ENCODE measurements around the gene GPSM3.

DNA sequence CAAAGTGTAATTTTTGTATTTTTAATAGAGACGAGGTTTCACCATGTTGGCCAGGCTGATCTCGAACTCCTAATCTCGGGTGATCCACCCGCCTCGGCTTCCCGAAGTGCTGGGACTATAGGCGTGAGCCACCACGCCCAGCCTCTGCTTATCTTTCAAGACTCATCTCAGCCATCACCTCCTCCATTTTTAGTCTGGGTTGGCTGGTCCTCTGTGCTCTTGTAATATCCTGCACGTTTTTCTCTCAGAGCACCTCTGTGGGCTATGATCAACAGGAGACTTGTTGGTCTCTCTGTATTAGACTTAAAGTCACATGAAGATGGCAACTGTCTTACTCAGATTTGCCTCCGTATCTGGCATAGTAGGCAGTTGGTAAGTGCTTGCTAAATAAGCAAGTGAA is 23.8 kb upstream of the GPSM3 start:
- TF ChIP-seq CTCF (conservative IDR thresholded peaks at IDR 0.05; ENCODE audit: low read depth, low read length) (no peak), EZH2 (IDR thresholded peaks at IDR 0.05; ENCODE audit: borderline replicate concordance, low read depth, low read length, poor library complexity, severe bottlenecking) (no peak)

Data from A673 (cell line).